ENCODE data around the gene PODN. TPM values are rescaled to one million over a fixed set of nuclear protein-coding genes. Genes with fewer than 3 reads are reported as not detected.

PODN gene
- total and polyA plus RNA-seq, 2 experiments from 2014 or later = 3.9 to 9.2 TPM

DNA sequence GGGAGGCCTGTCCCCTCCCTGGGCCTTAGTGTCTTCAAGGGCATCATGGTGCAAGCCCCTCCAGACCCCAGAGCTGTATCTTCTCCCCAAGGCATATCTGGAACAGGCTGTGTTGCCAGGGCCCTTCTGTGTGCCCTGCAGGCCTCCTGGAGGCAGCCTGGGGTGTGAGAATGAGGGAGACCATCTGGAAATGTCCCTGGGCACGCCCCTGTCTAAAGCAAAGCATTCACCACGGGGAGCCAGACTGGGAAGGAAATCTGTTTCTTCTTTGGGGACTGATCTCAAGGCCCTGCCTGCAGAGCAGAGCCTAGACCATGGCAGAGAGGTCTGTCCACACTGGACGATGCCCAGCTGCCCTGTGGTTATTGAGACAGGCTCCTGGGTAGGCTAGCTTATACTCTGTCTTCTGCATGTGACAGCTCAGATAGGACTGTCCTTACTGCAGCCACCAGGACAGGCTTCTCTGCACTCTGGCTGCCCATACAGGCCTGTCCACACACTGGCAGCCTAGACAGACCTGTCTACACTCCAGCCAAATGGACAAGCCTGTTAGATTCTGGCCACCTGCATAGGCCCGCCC, 24.6 kb downstream of the PODN start:
- no peak for TF ChIP-seq EZH2phosphoT487 (IDR thresholded peaks at IDR 0.05; ENCODE audit: low read depth, severe bottlenecking, unreplicated experiment)
- no peak for TF ChIP-seq EZH2 (IDR thresholded peaks at IDR 0.05; ENCODE audit: borderline replicate concordance)
- TF ChIP-seq, protein P1, sequence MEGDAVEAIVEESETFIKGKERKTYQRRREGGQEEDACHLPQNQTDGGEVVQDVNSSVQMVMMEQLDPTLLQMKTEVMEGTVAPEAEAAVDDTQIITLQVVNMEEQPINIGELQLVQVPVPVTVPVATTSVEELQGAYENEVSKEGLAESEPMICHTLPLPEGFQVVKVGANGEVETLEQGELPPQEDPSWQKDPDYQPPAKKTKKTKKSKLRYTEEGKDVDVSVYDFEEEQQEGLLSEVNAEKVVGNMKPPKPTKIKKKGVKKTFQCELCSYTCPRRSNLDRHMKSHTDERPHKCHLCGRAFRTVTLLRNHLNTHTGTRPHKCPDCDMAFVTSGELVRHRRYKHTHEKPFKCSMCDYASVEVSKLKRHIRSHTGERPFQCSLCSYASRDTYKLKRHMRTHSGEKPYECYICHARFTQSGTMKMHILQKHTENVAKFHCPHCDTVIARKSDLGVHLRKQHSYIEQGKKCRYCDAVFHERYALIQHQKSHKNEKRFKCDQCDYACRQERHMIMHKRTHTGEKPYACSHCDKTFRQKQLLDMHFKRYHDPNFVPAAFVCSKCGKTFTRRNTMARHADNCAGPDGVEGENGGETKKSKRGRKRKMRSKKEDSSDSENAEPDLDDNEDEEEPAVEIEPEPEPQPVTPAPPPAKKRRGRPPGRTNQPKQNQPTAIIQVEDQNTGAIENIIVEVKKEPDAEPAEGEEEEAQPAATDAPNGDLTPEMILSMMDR (IDR thresholded peaks at IDR 0.05; ENCODE audit: poor library complexity) = no peak
- 80% methylated on average over 4 of the region's 4 CpGs for WGBS (ENCODE audit: low lambda C conversion rate, missing lambda C conversion rate)
- Histone ChIP-seq H3K9me3 (ENCODE audit: low read depth) (no peaks in the 10 kb centered on the region), H3K4me1 (ENCODE audit: insufficient read depth) (peaks cover 10% of the 10 kb centered on the region), H4K20me1 (ENCODE audit: insufficient read depth, poor library complexity, severe bottlenecking) (no peaks in the 10 kb centered on the region), H3K9me2 (replicated peaks; ENCODE audit: insufficient read depth) (no peaks in the 10 kb centered on the region), H3K36me3 (replicated peaks; ENCODE audit: insufficient read depth, low read depth) (no peaks in the 10 kb centered on the region), H2AFZ (no peak overlapping the region), H3K4me2 (no peak overlapping the region), H3K27ac (no peak overlapping the region), H3K4me3 (no peak overlapping the region), H3K79me2 (no peaks in the 10 kb centered on the region), H3K27me3 (no peaks in the 10 kb centered on the region)
- DNase-seq (ENCODE audit: low spot score) = no peak

- peaks cover 10% of the 10 kb centered on the region for H3K4me1 ChIP-seq (ENCODE audit: insufficient read depth)
- H3K36me3 ChIP-seq (replicated peaks; ENCODE audit: insufficient read depth, low read depth) = no peaks in the 10 kb centered on the region
- TF ChIP-seq, protein P1 (IDR thresholded peaks at IDR 0.05; ENCODE audit: poor library complexity) = no peak
- no peak for TF ChIP-seq EZH2 (IDR thresholded peaks at IDR 0.05; ENCODE audit: borderline replicate concordance)
- no peak for TF ChIP-seq EZH2phosphoT487 (IDR thresholded peaks at IDR 0.05; ENCODE audit: low read depth, severe bottlenecking, unreplicated experiment)
- H3K27me3 ChIP-seq = no peaks in the 10 kb centered on the region
- WGBS (ENCODE audit: low lambda C conversion rate, missing lambda C conversion rate) = 80% methylated on average over 27 of the region's 27 CpGs
- DNase-seq (ENCODE audit: low spot score) = no peak
- H3K9me3 ChIP-seq (ENCODE audit: low read depth) = no peaks in the 10 kb centered on the region
- no peak overlapping the region for H3K27ac ChIP-seq
- no peak overlapping the region for H3K4me2 ChIP-seq
- H4K20me1 ChIP-seq (ENCODE audit: insufficient read depth, poor library complexity, severe bottlenecking) = no peaks in the 10 kb centered on the region
- no peaks in the 10 kb centered on the region for H3K79me2 ChIP-seq
- H3K4me3 ChIP-seq = no peak overlapping the region
- no peak overlapping the region for H2AFZ ChIP-seq
- no peaks in the 10 kb centered on the region for H3K9me2 ChIP-seq (replicated peaks; ENCODE audit: insufficient read depth)
These were observed 25.6 kb downstream of the PODN start for GRCh38 chr1:53087332-53088285.

GRCh38 chr1:53088616-53089300, 26.7 kb downstream of the PODN start:
- Histone ChIP-seq H3K79me2 (no peaks in the 10 kb centered on the region), H3K9me2 (replicated peaks; ENCODE audit: insufficient read depth) (no peaks in the 10 kb centered on the region), H3K4me1 (ENCODE audit: insufficient read depth) (peaks cover 10% of the 10 kb centered on the region), H3K4me3 (no peak overlapping the region), H3K36me3 (replicated peaks; ENCODE audit: insufficient read depth, low read depth) (no peaks in the 10 kb centered on the region), H3K27ac (peak overlapping the region; percentile 14), H2AFZ (no peak overlapping the region), H3K4me2 (no peak overlapping the region), H4K20me1 (ENCODE audit: insufficient read depth, poor library complexity, severe bottlenecking) (no peaks in the 10 kb centered on the region), H3K27me3 (no peaks in the 10 kb centered on the region), H3K9me3 (ENCODE audit: low read depth) (no peaks in the 10 kb centered on the region)
- DNase-seq (ENCODE audit: low spot score) = no peak
- WGBS (ENCODE audit: low lambda C conversion rate, missing lambda C conversion rate) = 94% methylated on average over 19 of the region's 19 CpGs
- TF ChIP-seq EZH2phosphoT487 (IDR thresholded peaks at IDR 0.05; ENCODE audit: low read depth, severe bottlenecking, unreplicated experiment) = no peak
- TF ChIP-seq, protein P1 (IDR thresholded peaks at IDR 0.05; ENCODE audit: poor library complexity) = no peak
- no peak for TF ChIP-seq EZH2 (IDR thresholded peaks at IDR 0.05; ENCODE audit: borderline replicate concordance)

All from hepatocyte (in vitro differentiated cells).